Measurements from ENCODE around the gene TESK1. TPM values are rescaled to one million over a fixed set of nuclear protein-coding genes. Genes with fewer than 3 reads are reported as not detected.

Gene TESK1
- total and polyA plus RNA-seq, 2 of the 8 experiments (the other 6 are each of a cell fraction or from before 2014, with no cell fraction given), result 13.5 to 13.9 TPM

GRCh38 chr9:35555881-35556280, 49.2 kb upstream of the TESK1 start:
- Histone ChIP-seq H4K8ac (ENCODE audit: extremely low read depth, insufficient read depth, low read length) (no peak overlapping the region), H3K27ac (ENCODE audit: low read depth, low read length) (no peak overlapping the region), H4K5ac (ENCODE audit: insufficient read length, low read depth, low read length) (no peak overlapping the region), H2BK20ac (ENCODE audit: low read length) (no peak overlapping the region), H3K9me3 (ENCODE audit: insufficient read depth in 2 of 2, low read depth in 1 of 2, low read length in 1 of 2) (no peaks in the 10 kb centered on the region), H3K4me2 (ENCODE audit: insufficient read depth in 1 of 2, low read depth in 2 of 2, low read length in 2 of 2) (no peak overlapping the region), H3K4me1 (replicated peaks in 1 of 4; ENCODE audit: control insufficient read depth in 3 of 4, insufficient read depth in 4 of 4, low read length in 3 of 4) (peaks cover 0 to 4% (median 0%) of the 10 kb centered on the region in 4 experiments; a peak in 2 of 7 replicates), H2BK15ac (ENCODE audit: low read length) (no peak overlapping the region), H3K79me2 (ENCODE audit: control insufficient read depth in 1 of 2, insufficient read depth in 2 of 2, low read length in 2 of 2) (no peaks in the 10 kb centered on the region; a peak in 1 of 4 replicates), H4K20me1 (replicated peaks in 1 of 2; ENCODE audit: control insufficient read depth in 1 of 2, insufficient read depth in 2 of 2, low read length in 2 of 2) (peaks cover 0 to 2% of the 10 kb centered on the region in 2 experiments), H3K18ac (ENCODE audit: extremely low read depth, low read length) (no peak overlapping the region), H3K9ac (replicated peaks in 1 of 4; ENCODE audit: extremely low read depth in 1 of 4, low read depth in 3 of 4, low read length in 3 of 4) (no peak overlapping the region), H3K27me3 (replicated peaks in 1 of 4; ENCODE audit: control insufficient read depth in 3 of 4, extremely low read depth in 1 of 4, insufficient read depth in 3 of 4, low read length in 3 of 4) (no peaks in the 10 kb centered on the region), H2BK12ac (ENCODE audit: low read depth, low read length) (no peak overlapping the region), H2AK5ac (ENCODE audit: low read depth, low read length) (no peak overlapping the region), H3K79me1 (ENCODE audit: low read depth, low read length) (no peaks in the 10 kb centered on the region), H2BK120ac (replicated peaks; ENCODE audit: low read depth, low read length) (no peak overlapping the region), H3K4me3 (ENCODE audit: extremely low read depth in 1 of 4, insufficient read depth in 2 of 4, low read depth in 3 of 4, low read length in 4 of 4) (no peak overlapping the region), H3K4ac (replicated peaks; ENCODE audit: insufficient read length, low read depth, low read length) (no peak overlapping the region), H3K14ac (ENCODE audit: insufficient read length) (no peak overlapping the region), H3K56ac (replicated peaks; ENCODE audit: insufficient read length, low read depth, low read length) (no peak overlapping the region), H2AFZ (ENCODE audit: low read length) (no peak overlapping the region), H2BK5ac (ENCODE audit: low read depth, low read length) (no peak overlapping the region), H3K23ac (ENCODE audit: insufficient read length) (no peak overlapping the region), H3K23me2 (ENCODE audit: low read depth, low read length) (no peaks in the 10 kb centered on the region), H4K91ac (replicated peaks; ENCODE audit: insufficient read length, low read length) (no peak overlapping the region), H3K36me3 (ENCODE audit: control insufficient read depth in 2 of 4, insufficient read depth in 4 of 4, low read length in 3 of 4) (no peaks in the 10 kb centered on the region; a peak in 1 of 8 replicates)
- DNase-seq (ENCODE audit: low read depth in 1 of 2, low spot score in 2 of 2) (no peak), FAIRE-seq (no peak)
- POLR2A ChIA-PET (ENCODE audit: partially characterized antibody), result interaction anchor here (1.6 kb wide), 1 partner anchor 10 kb away, joined by 4 read pairs; no protein-coding TSS in a partner anchor
- WGBS, 2 experiments (ENCODE audit: extremely low coverage in 1 of 2, insufficient coverage in 1 of 2, insufficient read length in 1 of 2, insufficient replicate concordance in 2 of 2, low coverage in 1 of 2, low lambda C conversion rate in 2 of 2, missing lambda C conversion rate in 1 of 2), result 87% methylated on average over 10 of the region's 10 CpGs; no CpG with 5 or more reads in 1 of the 2 experiments
- CTCF ChIA-PET (ENCODE audit: partially characterized antibody), result interaction anchor here (0.9 to 18.3 kb wide), 11 partner anchors 9 to 178 kb away, joined by 3 to 181 read pairs (median 14); a partner anchor contains a TSS
- no peak for TF ChIP-seq SUZ12 (IDR thresholded peaks at IDR 0.05; ENCODE audit: low read length)
